ENCODE results near the gene ADIPOR2.

DNA sequence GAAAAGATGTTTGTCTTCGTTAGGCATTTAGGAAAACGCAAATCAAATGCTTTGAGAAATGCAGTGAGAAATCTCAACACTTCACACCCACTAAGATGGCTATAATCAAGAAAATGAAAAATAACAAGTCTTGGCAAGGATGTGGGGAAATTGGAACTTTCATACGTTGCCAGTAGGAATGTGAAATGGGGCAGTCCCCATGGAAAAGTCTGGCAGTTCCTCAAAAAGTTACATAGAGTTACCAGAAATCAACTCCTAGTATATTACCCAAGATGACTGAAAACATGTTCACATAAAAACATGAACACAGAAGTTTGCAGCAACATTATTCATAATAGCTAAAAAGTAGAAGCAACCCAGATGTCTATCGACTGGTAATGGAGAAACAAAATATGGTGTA, 88.0 kb downstream of the ADIPOR2 start:
- TF ChIP-seq POLR2AphosphoS5 (IDR thresholded peaks at IDR 0.05; ENCODE audit: insufficient read depth in 1 of 2, low read depth in 1 of 2): no peak
- TF ChIP-seq, protein P1, sequence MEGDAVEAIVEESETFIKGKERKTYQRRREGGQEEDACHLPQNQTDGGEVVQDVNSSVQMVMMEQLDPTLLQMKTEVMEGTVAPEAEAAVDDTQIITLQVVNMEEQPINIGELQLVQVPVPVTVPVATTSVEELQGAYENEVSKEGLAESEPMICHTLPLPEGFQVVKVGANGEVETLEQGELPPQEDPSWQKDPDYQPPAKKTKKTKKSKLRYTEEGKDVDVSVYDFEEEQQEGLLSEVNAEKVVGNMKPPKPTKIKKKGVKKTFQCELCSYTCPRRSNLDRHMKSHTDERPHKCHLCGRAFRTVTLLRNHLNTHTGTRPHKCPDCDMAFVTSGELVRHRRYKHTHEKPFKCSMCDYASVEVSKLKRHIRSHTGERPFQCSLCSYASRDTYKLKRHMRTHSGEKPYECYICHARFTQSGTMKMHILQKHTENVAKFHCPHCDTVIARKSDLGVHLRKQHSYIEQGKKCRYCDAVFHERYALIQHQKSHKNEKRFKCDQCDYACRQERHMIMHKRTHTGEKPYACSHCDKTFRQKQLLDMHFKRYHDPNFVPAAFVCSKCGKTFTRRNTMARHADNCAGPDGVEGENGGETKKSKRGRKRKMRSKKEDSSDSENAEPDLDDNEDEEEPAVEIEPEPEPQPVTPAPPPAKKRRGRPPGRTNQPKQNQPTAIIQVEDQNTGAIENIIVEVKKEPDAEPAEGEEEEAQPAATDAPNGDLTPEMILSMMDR (IDR thresholded peaks at IDR 0.05): no peak
